BLaER1 treated with 17β-estradiol and CSF1 and Interleukin-3, amounts not matched to agents 10 nM and 100 nM (cell line): ENCODE measurements around the gene NRG3.
A peak's percentile ranks its signal among the peaks of the same experiment; 100 is the strongest.

Experiments
- H3K27ac ChIP-seq, 11 experiments: shearing (Covaris generic); formaldehyde crosslinking; 2 replicates each; pipeline ENCODE4 v1.8.1; 2022
- H3K27me3 ChIP-seq, 11 experiments: shearing (Covaris generic); formaldehyde crosslinking; 2 replicates each; pipeline ENCODE4 v1.8.1; 2022
- H3K36me3 ChIP-seq, 11 experiments: shearing (Covaris generic); formaldehyde crosslinking; 2 replicates each; pipeline ENCODE4 v1.8.1; 2022
- H3K4me1 ChIP-seq, 10 experiments: shearing (Covaris generic); formaldehyde crosslinking; 2 replicates each; pipeline ENCODE4 v1.8.1; 2022
- H3K4me2 ChIP-seq, 11 experiments: shearing (Covaris generic); formaldehyde crosslinking; 2 replicates each; pipeline ENCODE4 v1.8.1; 2022
- H3K4me3 ChIP-seq, 10 experiments: shearing (Covaris generic); formaldehyde crosslinking; 2 replicates each; pipeline ENCODE4 v1.8.1; 2022
- H3K9ac ChIP-seq, 11 experiments: shearing (Covaris generic); formaldehyde crosslinking; 2 replicates each; pipeline ENCODE4 v1.8.1; 2022
- H3K9me3 ChIP-seq, 11 experiments: shearing (Covaris generic); formaldehyde crosslinking; replicated peaks in 1 of 11; 2 replicates each; pipeline ENCODE4 v1.8.1; 2022
- H4K20me1 ChIP-seq, 11 experiments: shearing (Covaris generic); formaldehyde crosslinking; 2 replicates each; pipeline ENCODE4 v1.8.1; 2022
- Cebpa-rat ChIP-seq, 11 experiments: shearing (Covaris generic); IDR thresholded peaks; 2 replicates each; pipeline ENCODE4 v1.8.1; 2022

The NRG3 gene

DNA sequence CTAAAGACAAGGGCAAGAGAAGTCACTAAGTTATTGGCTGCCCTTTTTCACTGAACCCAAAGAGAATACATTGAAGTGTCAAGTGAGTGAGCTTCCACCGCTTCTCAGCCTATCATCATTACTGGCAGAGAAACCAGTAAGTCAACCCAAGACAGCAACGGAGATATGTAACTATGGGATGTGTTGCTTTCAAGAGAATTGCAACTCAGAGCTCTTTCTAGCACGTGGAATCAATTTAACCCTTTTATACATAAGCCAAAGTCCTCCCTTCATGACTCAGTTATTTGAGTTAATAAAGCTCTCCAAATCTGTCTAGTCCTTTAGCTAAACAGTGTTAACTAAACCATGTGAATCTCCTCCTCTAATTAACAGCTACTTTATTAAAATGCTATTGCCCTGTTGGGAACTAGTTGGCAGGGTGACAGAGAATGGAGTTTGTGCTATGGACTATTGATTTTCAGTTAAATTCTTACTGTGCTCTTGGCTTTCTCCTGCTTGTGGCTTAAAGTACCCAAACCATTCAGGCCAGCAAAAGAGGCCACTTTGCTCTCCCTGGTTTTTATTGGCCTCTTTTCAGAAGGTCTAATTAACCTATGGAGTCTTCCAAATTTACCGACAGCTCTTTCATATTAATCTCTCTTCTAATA is 287.7 kb downstream of the NRG3 start:
- no peak for TF ChIP-seq Cebpa-rat (IDR thresholded peaks at IDR 0.05)
- H3K9me3 ChIP-seq: peaks cover 0 to 4% (median 0%) of the 10 kb centered on the region in 11 experiments; a peak in 1 of 22 replicates

GRCh38 chr10:82171899-82172298 is 296.9 kb downstream of the NRG3 start:
- no peaks in the 10 kb centered on the region for H3K27me3 ChIP-seq
- peak overlapping the region in 6 of 11 experiments; percentile 26 to 40 (median 30); a peak in 9 of 22 replicates for H3K4me2 ChIP-seq
- H3K36me3 ChIP-seq: peaks cover 0 to 24% (median 0%) of the 10 kb centered on the region in 11 experiments; a peak in 2 of 22 replicates
- H3K4me3 ChIP-seq: no peak overlapping the region
- TF ChIP-seq Cebpa-rat (IDR thresholded peaks at IDR 0.05): no peak
- no peak overlapping the region for H3K9ac ChIP-seq
- no peaks in the 10 kb centered on the region; a peak in 1 of 22 replicates for H4K20me1 ChIP-seq
- no peak overlapping the region for H3K27ac ChIP-seq
- peaks cover 0 to 13% (median 10%) of the 10 kb centered on the region in 10 experiments; a peak in 10 of 20 replicates for H3K4me1 ChIP-seq
- peaks cover 0 to 8% (median 0%) of the 10 kb centered on the region in 11 experiments; a peak in 3 of 22 replicates for H3K9me3 ChIP-seq

More for the DNA sequence above, 287.7 kb downstream of the NRG3 start:
- Histone ChIP-seq H3K27ac (no peak overlapping the region), H3K4me1 (no peaks in the 10 kb centered on the region), H3K4me2 (no peak overlapping the region), H3K36me3 (no peaks in the 10 kb centered on the region), H3K27me3 (no peaks in the 10 kb centered on the region), H4K20me1 (no peaks in the 10 kb centered on the region; a peak in 1 of 22 replicates), H3K4me3 (no peak overlapping the region), H3K9ac (no peak overlapping the region)

- no peak overlapping the region for H3K27ac ChIP-seq
- H4K20me1 ChIP-seq: no peaks in the 10 kb centered on the region; a peak in 1 of 22 replicates
- H3K27me3 ChIP-seq: no peaks in the 10 kb centered on the region
- no peak overlapping the region for H3K4me3 ChIP-seq
- peaks cover 0 to 6% (median 4%) of the 10 kb centered on the region in 10 experiments; a peak in 10 of 20 replicates for H3K4me1 ChIP-seq
- TF ChIP-seq Cebpa-rat (IDR thresholded peaks at IDR 0.05): no peak
- H3K36me3 ChIP-seq: peaks cover 0 to 23% (median 0%) of the 10 kb centered on the region in 11 experiments; a peak in 3 of 22 replicates
- H3K9me3 ChIP-seq: peaks cover 0 to 24% (median 13%) of the 10 kb centered on the region in 11 experiments; a peak in 16 of 22 replicates
- H3K4me2 ChIP-seq: no peak overlapping the region
- no peak overlapping the region for H3K9ac ChIP-seq
Measured at GRCh38 chr10:82176587-82176986, 301.6 kb downstream of the NRG3 start.

DNA sequence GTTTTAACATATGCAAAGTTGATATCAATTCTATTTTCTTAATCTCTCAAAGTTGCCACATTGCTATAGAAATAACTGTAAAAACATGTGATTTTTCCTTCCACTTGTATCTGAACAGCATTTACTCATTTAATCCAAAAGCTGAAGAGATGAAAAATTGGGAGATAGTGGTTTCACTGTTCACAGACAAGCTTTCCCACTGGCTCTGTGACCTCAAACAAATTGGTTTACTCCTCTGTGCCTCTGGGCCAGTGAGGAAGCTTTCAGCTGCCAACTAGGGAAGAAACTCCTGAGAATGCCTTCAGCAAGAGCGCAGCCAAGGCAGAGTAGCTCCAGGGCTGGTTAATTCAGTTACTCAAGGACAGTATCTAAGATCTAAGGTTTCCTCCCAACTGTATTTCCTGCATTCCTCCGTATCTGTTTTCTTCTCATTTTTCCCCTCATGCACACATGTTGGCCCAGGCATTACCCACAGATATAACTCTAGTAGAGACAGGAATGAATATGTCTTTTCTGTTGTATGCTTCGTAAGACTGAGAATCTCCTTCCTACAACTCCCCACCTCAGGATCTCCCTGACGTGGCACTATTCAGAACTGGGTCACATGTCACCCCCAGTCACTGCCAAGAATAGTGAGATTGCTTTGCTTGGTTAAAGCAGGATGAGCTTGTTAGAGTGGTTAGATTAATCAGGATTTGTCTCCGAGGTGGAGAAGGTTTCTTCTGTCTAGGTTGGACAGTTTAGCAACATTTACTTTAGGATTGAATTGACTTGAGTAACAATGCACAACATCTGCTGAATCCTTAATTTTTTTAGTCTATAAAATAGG is 315.7 kb downstream of the NRG3 start:
- Histone ChIP-seq H3K27ac (no peak overlapping the region), H3K4me2 (no peak overlapping the region), H3K9ac (no peak overlapping the region), H3K4me3 (no peak overlapping the region), H4K20me1 (no peaks in the 10 kb centered on the region), H3K27me3 (no peaks in the 10 kb centered on the region), H3K4me1 (no peaks in the 10 kb centered on the region), H3K36me3 (peaks cover 0 to 48% (median 12%) of the 10 kb centered on the region in 11 experiments; a peak in 10 of 22 replicates), H3K9me3 (peaks cover 4 to 28% (median 20%) of the 10 kb centered on the region in 11 experiments; a peak in 18 of 22 replicates)
- TF ChIP-seq Cebpa-rat (IDR thresholded peaks at IDR 0.05): no peak

- Histone ChIP-seq H3K9ac (no peak overlapping the region), H3K4me2 (no peak overlapping the region), H3K4me3 (no peak overlapping the region), H3K9me3 (peaks cover 7 to 30% (median 21%) of the 10 kb centered on the region in 11 experiments; a peak in 18 of 22 replicates), H4K20me1 (no peaks in the 10 kb centered on the region; a peak in 1 of 22 replicates), H3K27me3 (no peaks in the 10 kb centered on the region), H3K36me3 (peaks cover 0 to 45% (median 12%) of the 10 kb centered on the region in 11 experiments; a peak in 10 of 22 replicates), H3K27ac (no peak overlapping the region), H3K4me1 (no peaks in the 10 kb centered on the region)
- no peak for TF ChIP-seq Cebpa-rat (IDR thresholded peaks at IDR 0.05)
Measured at GRCh38 chr10:82191653-82192052, 316.7 kb downstream of the NRG3 start.

GRCh38 chr10:82192665-82193064 is 317.7 kb downstream of the NRG3 start:
- Histone ChIP-seq H3K4me2 (no peak overlapping the region), H3K9ac (no peak overlapping the region), H3K9me3 (peaks cover 7 to 30% (median 21%) of the 10 kb centered on the region in 11 experiments; a peak in 18 of 22 replicates), H3K27me3 (no peaks in the 10 kb centered on the region), H3K36me3 (peaks cover 0 to 42% (median 12%) of the 10 kb centered on the region in 11 experiments; a peak in 10 of 22 replicates), H4K20me1 (no peaks in the 10 kb centered on the region; a peak in 1 of 22 replicates), H3K27ac (no peak overlapping the region), H3K4me1 (no peaks in the 10 kb centered on the region), H3K4me3 (no peak overlapping the region)
- no peak for TF ChIP-seq Cebpa-rat (IDR thresholded peaks at IDR 0.05)

- no peaks in the 10 kb centered on the region; a peak in 1 of 22 replicates for H4K20me1 ChIP-seq
- H3K27me3 ChIP-seq: no peaks in the 10 kb centered on the region
- no peak overlapping the region for H3K9ac ChIP-seq
- peaks cover 0 to 42% (median 12%) of the 10 kb centered on the region in 11 experiments; a peak in 10 of 22 replicates for H3K36me3 ChIP-seq
- H3K9me3 ChIP-seq: peaks cover 7 to 30% (median 21%) of the 10 kb centered on the region in 11 experiments; a peak in 18 of 22 replicates
- H3K4me3 ChIP-seq: no peak overlapping the region
- no peaks in the 10 kb centered on the region for H3K4me1 ChIP-seq
- H3K27ac ChIP-seq: no peak overlapping the region
- no peak overlapping the region for H3K4me2 ChIP-seq
- no peak for TF ChIP-seq Cebpa-rat (IDR thresholded peaks at IDR 0.05)
Measured at GRCh38 chr10:82194419-82194818, 319.4 kb downstream of the NRG3 start.

DNA sequence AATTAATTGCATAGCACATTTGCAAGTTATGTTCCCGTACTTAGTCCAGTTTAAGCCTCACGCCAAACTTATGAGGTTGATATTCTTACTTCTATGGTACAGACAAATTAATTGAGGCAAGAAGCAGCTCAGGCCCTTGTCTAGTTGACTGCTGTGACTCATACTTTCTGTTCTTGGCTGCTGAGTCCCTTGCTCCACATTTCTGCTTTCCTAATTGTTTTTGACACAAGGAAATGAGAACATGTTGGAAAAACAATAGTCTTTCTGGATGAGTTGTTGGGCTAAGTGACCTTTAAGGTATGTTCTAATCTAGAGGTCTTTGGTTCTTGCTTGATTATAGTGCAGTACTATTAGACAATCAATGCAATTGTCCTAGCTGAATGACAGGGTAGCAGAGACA is 331.8 kb downstream of the NRG3 start:
- no peak for TF ChIP-seq Cebpa-rat (IDR thresholded peaks at IDR 0.05)
- H3K9me3 ChIP-seq: peaks cover 0 to 29% (median 4%) of the 10 kb centered on the region in 11 experiments; a peak in 11 of 22 replicates

GRCh38 chr10:82208726-82209125 is 333.7 kb downstream of the NRG3 start:
- H3K27me3 ChIP-seq: no peaks in the 10 kb centered on the region
- no peak overlapping the region for H3K9ac ChIP-seq
- no peak overlapping the region for H3K27ac ChIP-seq
- H3K4me2 ChIP-seq: no peak overlapping the region
- H4K20me1 ChIP-seq: no peaks in the 10 kb centered on the region; a peak in 1 of 22 replicates
- no peak overlapping the region for H3K4me3 ChIP-seq
- peaks cover 0 to 25% (median 14%) of the 10 kb centered on the region in 10 experiments; a peak in 13 of 20 replicates for H3K4me1 ChIP-seq
- H3K36me3 ChIP-seq: peaks cover 0 to 23% (median 6%) of the 10 kb centered on the region in 11 experiments; a peak in 8 of 22 replicates
- H3K9me3 ChIP-seq: peaks cover 0 to 29% (median 4%) of the 10 kb centered on the region in 11 experiments; a peak in 10 of 22 replicates
- no peak for TF ChIP-seq Cebpa-rat (IDR thresholded peaks at IDR 0.05)

More for the DNA sequence above, 331.8 kb downstream of the NRG3 start:
- Histone ChIP-seq H3K9ac (no peak overlapping the region), H3K4me1 (peaks cover 0 to 22% (median 13%) of the 10 kb centered on the region in 10 experiments; a peak in 13 of 20 replicates), H3K4me3 (no peak overlapping the region), H3K27me3 (no peaks in the 10 kb centered on the region), H4K20me1 (no peaks in the 10 kb centered on the region; a peak in 1 of 22 replicates), H3K27ac (no peak overlapping the region), H3K36me3 (peaks cover 0 to 23% (median 6%) of the 10 kb centered on the region in 11 experiments; a peak in 9 of 22 replicates), H3K4me2 (no peak overlapping the region)
